ENCODE results near the gene PHF21A. TPM values are rescaled to one million over a fixed set of nuclear protein-coding genes. Genes with fewer than 3 reads are reported as not detected.
A peak's percentile ranks its signal among the peaks of the same experiment; 100 is the strongest.

PHF21A gene
- total RNA-seq, 1 donor from 2014 or later, result 69.7 TPM

GRCh38 chr11:45997599-45997998 is 123.7 kb downstream of the PHF21A start:
- no peak for DNase-seq (ENCODE audit: low spot score in 2 of 2)
- peaks cover 7 to 46% of the 10 kb centered on the region in 2 donors for H3K4me1 ChIP-seq

DNA sequence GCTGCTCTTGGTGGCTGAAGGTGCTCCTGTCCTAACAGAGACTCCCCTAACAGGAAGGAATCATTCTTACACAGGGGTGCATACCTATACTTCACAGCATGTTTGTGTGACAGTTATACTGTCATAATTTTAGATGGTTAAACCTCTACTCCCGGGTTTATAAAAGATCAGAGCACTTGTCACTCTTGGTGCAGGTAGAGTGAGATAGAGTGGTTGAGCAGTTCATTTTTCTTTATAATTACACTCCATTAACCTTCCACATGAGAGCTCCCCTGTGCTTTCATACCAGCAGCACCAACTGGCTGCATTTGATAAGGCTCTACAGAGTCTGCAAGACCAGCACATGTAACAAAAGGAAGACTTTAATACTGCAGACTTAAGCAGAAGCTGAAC is 125.9 kb downstream of the PHF21A start:
- Histone ChIP-seq H3K4me3 (no peak overlapping the region), H3K4me1 (peaks cover 2 to 30% of the 10 kb centered on the region in 2 donors), H3K36me3 (no peaks in the 10 kb centered on the region), H3K9me3 (no peaks in the 10 kb centered on the region), H3K27me3 (no peaks in the 10 kb centered on the region), H3K27ac (peak overlapping the region in 1 of 2 donors; percentile 67)
- no peak for DNase-seq (ENCODE audit: low spot score in 2 of 2)
- intact Hi-C loops (cut with DNase I), result no loop called here
- TF ChIP-seq, protein P1, sequence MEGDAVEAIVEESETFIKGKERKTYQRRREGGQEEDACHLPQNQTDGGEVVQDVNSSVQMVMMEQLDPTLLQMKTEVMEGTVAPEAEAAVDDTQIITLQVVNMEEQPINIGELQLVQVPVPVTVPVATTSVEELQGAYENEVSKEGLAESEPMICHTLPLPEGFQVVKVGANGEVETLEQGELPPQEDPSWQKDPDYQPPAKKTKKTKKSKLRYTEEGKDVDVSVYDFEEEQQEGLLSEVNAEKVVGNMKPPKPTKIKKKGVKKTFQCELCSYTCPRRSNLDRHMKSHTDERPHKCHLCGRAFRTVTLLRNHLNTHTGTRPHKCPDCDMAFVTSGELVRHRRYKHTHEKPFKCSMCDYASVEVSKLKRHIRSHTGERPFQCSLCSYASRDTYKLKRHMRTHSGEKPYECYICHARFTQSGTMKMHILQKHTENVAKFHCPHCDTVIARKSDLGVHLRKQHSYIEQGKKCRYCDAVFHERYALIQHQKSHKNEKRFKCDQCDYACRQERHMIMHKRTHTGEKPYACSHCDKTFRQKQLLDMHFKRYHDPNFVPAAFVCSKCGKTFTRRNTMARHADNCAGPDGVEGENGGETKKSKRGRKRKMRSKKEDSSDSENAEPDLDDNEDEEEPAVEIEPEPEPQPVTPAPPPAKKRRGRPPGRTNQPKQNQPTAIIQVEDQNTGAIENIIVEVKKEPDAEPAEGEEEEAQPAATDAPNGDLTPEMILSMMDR (IDR thresholded peaks at IDR 0.05), result no peak

More at GRCh38 chr11:45997599-45997998, 123.7 kb downstream of the PHF21A start:
- TF ChIP-seq, protein P1 (IDR thresholded peaks at IDR 0.05), result no peak
- no peak overlapping the region for H3K27ac ChIP-seq
- H3K27me3 ChIP-seq, result no peaks in the 10 kb centered on the region
- H3K9me3 ChIP-seq, result no peaks in the 10 kb centered on the region
- H3K36me3 ChIP-seq, result no peaks in the 10 kb centered on the region
- intact Hi-C loops (cut with DNase I), result no loop called here
- H3K4me3 ChIP-seq, result no peak overlapping the region

DNA sequence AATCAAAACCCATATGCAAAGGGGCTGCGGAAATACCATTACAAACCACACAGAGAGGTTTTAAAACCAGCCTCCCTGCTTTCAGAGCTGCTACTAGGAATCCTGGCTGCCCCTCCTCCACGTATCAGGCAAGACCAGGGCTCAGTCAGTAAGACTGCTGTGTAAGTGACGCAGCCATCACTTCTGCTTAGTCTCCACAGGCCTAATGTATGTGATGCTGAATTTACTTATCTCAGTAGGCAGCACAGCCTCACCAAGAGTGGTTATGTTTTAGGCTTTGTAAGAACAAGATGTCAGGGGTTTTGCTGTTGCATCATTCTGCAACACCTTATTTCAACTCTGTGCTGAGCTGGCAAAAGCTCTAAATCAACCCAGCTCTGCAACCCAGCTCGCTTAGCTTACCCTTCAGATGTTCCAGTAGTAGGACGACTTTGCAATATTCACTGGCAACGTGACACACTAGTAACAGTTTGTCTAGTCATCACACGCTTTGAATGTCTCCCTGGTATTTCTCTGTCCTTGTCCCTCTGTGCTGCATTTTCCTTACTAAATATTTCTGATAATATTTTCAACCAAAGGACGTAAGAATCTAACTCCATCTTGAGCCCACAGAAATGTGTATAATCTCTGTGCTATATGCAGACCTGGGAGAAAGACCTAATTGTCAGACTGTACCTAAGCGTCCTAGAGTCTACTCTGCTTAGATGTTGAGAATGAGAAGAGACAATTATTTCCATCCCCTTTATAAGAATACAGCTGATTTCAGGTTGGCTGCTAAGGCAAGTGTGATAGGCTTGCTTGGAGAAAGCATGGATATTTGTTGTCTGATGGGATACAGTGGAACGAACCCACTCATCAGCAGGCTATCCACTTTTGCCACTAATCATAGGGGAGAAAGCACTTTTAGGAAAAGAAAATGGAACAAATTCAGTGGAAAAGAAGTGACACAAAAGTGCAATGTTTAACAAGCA is 126.6 kb downstream of the PHF21A start:
- Histone ChIP-seq H3K9me3 (no peaks in the 10 kb centered on the region), H3K36me3 (no peaks in the 10 kb centered on the region), H3K4me1 (peaks cover 2 to 30% of the 10 kb centered on the region in 2 donors), H3K27ac (peak overlapping the region; percentile 59 to 67), H3K4me3 (peak overlapping the region in 1 of 2 donors; percentile 15), H3K27me3 (no peaks in the 10 kb centered on the region)
- DNase-seq (ENCODE audit: low spot score in 2 of 2), result no peak
- TF ChIP-seq, protein P1 (IDR thresholded peaks at IDR 0.05), result no peak
- intact Hi-C loops (cut with DNase I), result no loop called here

- peak in 1 of 2 donors; percentile 75 for DNase-seq (ENCODE audit: low spot score in 2 of 2)
- intact Hi-C loops (cut with DNase I), result no loop called here
- H3K27ac ChIP-seq, result peak overlapping the region; percentile 59 to 67
- H3K36me3 ChIP-seq, result no peaks in the 10 kb centered on the region
- TF ChIP-seq, protein P1 (IDR thresholded peaks at IDR 0.05), result no peak
- peaks cover 2 to 30% of the 10 kb centered on the region in 2 donors for H3K4me1 ChIP-seq
- no peaks in the 10 kb centered on the region for H3K27me3 ChIP-seq
- no peaks in the 10 kb centered on the region for H3K9me3 ChIP-seq
- H3K4me3 ChIP-seq, result peak overlapping the region in 1 of 2 donors; percentile 15
Measured at GRCh38 chr11:45993531-45994001, 127.7 kb downstream of the PHF21A start.

DNA sequence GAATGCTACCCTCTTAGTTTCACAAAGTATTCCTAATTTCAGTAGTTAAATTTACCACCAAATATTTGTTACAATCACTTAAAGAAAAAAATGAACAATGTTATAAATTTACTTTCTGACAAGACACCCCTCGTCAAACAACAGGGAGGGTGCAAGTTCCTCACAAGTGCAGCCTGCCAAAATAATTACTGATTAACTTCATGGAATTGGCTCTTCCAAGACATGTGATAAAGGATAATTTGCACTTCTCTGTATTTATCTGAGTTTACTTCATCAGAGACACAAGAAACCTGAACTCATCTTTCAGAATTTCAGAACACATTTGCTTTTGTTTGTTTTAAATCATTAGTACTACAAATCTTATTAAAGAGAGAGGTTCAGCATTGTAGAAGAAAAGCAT is 132.3 kb downstream of the PHF21A start:
- Histone ChIP-seq H3K9me3 (no peaks in the 10 kb centered on the region), H3K27me3 (no peaks in the 10 kb centered on the region), H3K36me3 (no peaks in the 10 kb centered on the region), H3K27ac (no peak overlapping the region), H3K4me1 (peaks cover 2 to 9% of the 10 kb centered on the region in 2 donors), H3K4me3 (no peak overlapping the region)
- DNase-seq (ENCODE audit: low spot score in 2 of 2), result no peak
- TF ChIP-seq, protein P1 (IDR thresholded peaks at IDR 0.05), result no peak
- intact Hi-C loops (cut with DNase I), result no loop called here

Measured in ascending aorta (tissue), 2 donors.